GM21528 (cell line): ENCODE data around the gene AP1AR.
"Not testable (repeated sequence)": the region's sequence is repeated elsewhere in the genome, so short reads cannot be mapped to it uniquely, and the experiment has no call there.

Experiments used
- ATAC-seq: cut with Tn5 transposase; IDR thresholded peaks from one replicate; pipeline ENCODE4 v1.9.1; 2021; ENCODE audit warnings: mild to moderate bottlenecking, moderate library complexity; ENCODE audit not compliant: unreplicated experiment, low FRiP score

The AP1AR gene

GRCh38 chr4:112305477-112305876 lies 73.9 kb downstream of the AP1AR start:
- not testable (repeated sequence) for ATAC-seq

GRCh38 chr4:112309263-112309791 lies 77.7 kb downstream of the AP1AR start:
- not testable (repeated sequence) for ATAC-seq

- ATAC-seq: no peak
These were observed 79.9 kb downstream of the AP1AR start for GRCh38 chr4:112311516-112311915.

- peak; percentile 99 for ATAC-seq
These were observed 81.1 kb downstream of the AP1AR start for GRCh38 chr4:112312610-112313239.

- ATAC-seq: no peak
These were observed 83.9 kb downstream of the AP1AR start for GRCh38 chr4:112315446-112315845.

GRCh38 chr4:112316360-112316759 lies 84.8 kb downstream of the AP1AR start:
- ATAC-seq: no peak

GRCh38 chr4:112318239-112319142 lies 86.9 kb downstream of the AP1AR start:
- ATAC-seq: peak; percentile 97
